CD1c-positive myeloid dendritic cell (primary cell): ENCODE data around the gene SIGMAR1.

ENCODE experiments used
- DNase-seq: peaks from one replicate; pipeline ENCODE4 v3.0.0-alpha.2; 2016; ENCODE audit errors: extremely low spot score

The SIGMAR1 gene

GRCh38 chr9:34637356-34638137, at the start of gene SIGMAR1:
SIGMAR1 (minus strand) TSS chr9:34637787; CDS start chr9:34637697, 90 bp downstream.
- peak; percentile 96 for DNase-seq

GRCh38 chr9:34686732-34687131, 49.1 kb upstream of the SIGMAR1 start:
- DNase-seq, result peak; percentile 14

GRCh38 chr9:34686231-34686630, 48.6 kb upstream of the SIGMAR1 start:
- no peak for DNase-seq

GRCh38 chr9:34685591-34685990, 48.0 kb upstream of the SIGMAR1 start:
- no peak for DNase-seq

- DNase-seq, result no peak
Observed at GRCh38 chr9:34684816-34685215, 47.2 kb upstream of the SIGMAR1 start.

GRCh38 chr9:34684145-34684544, 46.6 kb upstream of the SIGMAR1 start:
- DNase-seq, result no peak

- no peak for DNase-seq
Observed at GRCh38 chr9:34675869-34676268, 38.3 kb upstream of the SIGMAR1 start.

- peak; percentile 74 for DNase-seq
Observed at GRCh38 chr9:34675048-34675714, 37.6 kb upstream of the SIGMAR1 start.

GRCh38 chr9:34674440-34674839, 36.9 kb upstream of the SIGMAR1 start:
- DNase-seq, result no peak

- DNase-seq, result no peak
Observed at GRCh38 chr9:34671307-34671706, 33.7 kb upstream of the SIGMAR1 start.

GRCh38 chr9:34669809-34670562, 32.4 kb upstream of the SIGMAR1 start:
- DNase-seq, result no peak

- DNase-seq, result peak; percentile 89
Observed at GRCh38 chr9:34665381-34666250, 28.0 kb upstream of the SIGMAR1 start.

- DNase-seq, result no peak
Observed at GRCh38 chr9:34665067-34665380, 27.4 kb upstream of the SIGMAR1 start.

- peak; percentile 75 for DNase-seq
Observed at GRCh38 chr9:34664281-34665066, 26.9 kb upstream of the SIGMAR1 start.

GRCh38 chr9:34663303-34663605, 25.7 kb upstream of the SIGMAR1 start:
- no peak for DNase-seq

GRCh38 chr9:34662526-34663302, 25.1 kb upstream of the SIGMAR1 start, which contains the start of gene CCL27:
CCL27 (minus strand) TSS chr9:34662657; CDS start chr9:34662633, 24 bp downstream.
- no peak for DNase-seq

GRCh38 chr9:34659592-34660253, 22.1 kb upstream of the SIGMAR1 start:
- no peak for DNase-seq

- no peak for DNase-seq
Observed at GRCh38 chr9:34658461-34658860, 20.9 kb upstream of the SIGMAR1 start.

GRCh38 chr9:34656992-34657391, 19.4 kb upstream of the SIGMAR1 start:
- DNase-seq, result no peak

GRCh38 chr9:34655394-34655793, 17.8 kb upstream of the SIGMAR1 start:
- no peak for DNase-seq
